A549 (cell line): ENCODE data around the gene ARHGDIB. TPM values are rescaled to one million over a fixed set of nuclear protein-coding genes. Genes with fewer than 3 reads are reported as not detected.

ENCODE experiments used
- ATAC-seq, 2 experiments: fragments of 200-7000 bp in 1 of 2; fragments of >200 bp in 1 of 2; cut with Nextera tagmentation in 1 of 2; cut with Tn5 transposase in 1 of 2; 3 replicates each; pipeline versions ENCODE4 v1.8.0 to v1.9.1; 2018 to 2020; ENCODE audit warnings: mild to moderate bottlenecking in 1 of 2, moderate library complexity in 1 of 2
- CTCF ChIA-PET: fragments of 300-600 bp; sonication (Branson Sonifier 250); formaldehyde crosslinking; extraction: SDS; loops from one replicate; lab custom pipeline; 2021; ENCODE audit warnings: antibody characterized with exemption, inconsistent platforms; lab: Yijun Ruan, JAX
- POLR2A ChIA-PET: fragments of 350-600 bp; formaldehyde crosslinking; extraction: SDS; loops from one replicate; lab custom pipeline; 2021; ENCODE audit warnings: antibody characterized with exemption, inconsistent platforms; lab: Yijun Ruan, JAX
- DNase-seq, 2 experiments: peaks; one replicate each; pipeline versions ENCODE4 v3.0.0 to v3.0.0-alpha.2; 2011 to 2016; ENCODE audit warnings: low read depth in 1 of 2, low spot score in 1 of 2
- FAIRE-seq: peaks from 2 replicates; lab custom pipeline; 2011; peaks lifted over from hg19 to GRCh38; lab: Jason Lieb, UNC
- H3K27ac ChIP-seq, 2 experiments: fragments of >200 bp; sonication (Bioruptor Twin); formaldehyde crosslinking; 3 replicates each; pipeline ENCODE4 v1.5.1; 2016 to 2017
- H3K4me1 ChIP-seq: fragments of >200 bp; sonication (Bioruptor Twin); formaldehyde crosslinking; 3 replicates; pipeline ENCODE4 v1.6.1; 2016
- H3K4me2 ChIP-seq: fragments of >200 bp; sonication (Bioruptor Twin); formaldehyde crosslinking; 3 replicates; pipeline ENCODE4 v1.6.1; 2016
- H3K4me3 ChIP-seq: fragments of >200 bp; sonication (Bioruptor Twin); formaldehyde crosslinking; 3 replicates; pipeline ENCODE4 v1.5.1; 2016
- H3K9me3 ChIP-seq: fragments of >200 bp; sonication (Bioruptor Twin); formaldehyde crosslinking; 3 replicates; pipeline ENCODE4 v1.6.1; 2016
- BHLHE40 ChIP-seq: IDR thresholded peaks from 2 replicates; pipeline ENCODE4 v1.6.1; 2012; ENCODE audit warnings: low read depth, low read length, inconsistent platforms
- CHD2 ChIP-seq: fragments of 150-350 bp; IDR thresholded peaks from 2 replicates; pipeline ENCODE4 v1.6.1; 2014; ENCODE audit warnings: low read length; ENCODE audit not compliant: partially characterized antibody
- EP300 ChIP-seq, 2 experiments: fragments of >200 bp; sonication (Bioruptor Twin); formaldehyde crosslinking; IDR thresholded peaks; 2 replicates in 1 of 2; 3 replicates in 1 of 2; pipeline ENCODE4 v1.6.1; 2016 to 2017
- ESRRA ChIP-seq: fragments of 150-350 bp; IDR thresholded peaks from 2 replicates; pipeline ENCODE4 v1.6.1; 2014; ENCODE audit warnings: mild to moderate bottlenecking, low read length, borderline replicate concordance
- HOXA7 ChIP-seq: fragments of 250-450 bp; sonication (Bioruptor Pico); IDR thresholded peaks from 2 replicates; pipeline ENCODE4 v1.5.0; 2020; ENCODE audit warnings: mild to moderate bottlenecking, moderate library complexity
- JUN ChIP-seq, 2 experiments: fragments of >200 bp; sonication (Bioruptor Twin); formaldehyde crosslinking; IDR thresholded peaks; 2 replicates in 1 of 2; 3 replicates in 1 of 2; pipeline ENCODE4 v1.6.1; 2016 to 2017
- JUNB ChIP-seq: fragments of >200 bp; sonication (Bioruptor Twin); formaldehyde crosslinking; IDR thresholded peaks from 2 replicates; pipeline ENCODE4 v1.6.1; 2016
- NFE2L2 ChIP-seq: fragments of 150-350 bp; conservative IDR thresholded peaks from 2 replicates; pipeline ENCODE4 v1.6.1; 2014; ENCODE audit warnings: low read length
- NPAS2 ChIP-seq: fragments of 250-450 bp; sonication (Bioruptor Pico); IDR thresholded peaks from 2 replicates; pipeline ENCODE4 v1.8.0; 2022; ENCODE audit warnings: mild to moderate bottlenecking, moderate library complexity, borderline replicate concordance
- PHF8 ChIP-seq: fragments of 200-600 bp; sonication (generic); IDR thresholded peaks from 2 replicates; pipeline ENCODE4 v1.6.1; 2016; ENCODE audit warnings: low read depth, mild to moderate bottlenecking, antibody characterized with exemption, moderate library complexity, borderline replicate concordance
- POLR2AphosphoS2 ChIP-seq: conservative IDR thresholded peaks from 2 replicates; pipeline ENCODE4 v1.6.1; 2012; ENCODE audit warnings: low read length, improper control_type of control experiment, inconsistent platforms
- RAD21 ChIP-seq, 2 experiments: fragments of >200 bp in 1 of 2; sonication (Bioruptor Twin) in 1 of 2; formaldehyde crosslinking in 1 of 2; IDR thresholded peaks in 1 of 2; conservative IDR thresholded peaks in 1 of 2; 2 replicates in 1 of 2; 3 replicates in 1 of 2; pipeline ENCODE4 v1.6.1; 2012 to 2018; ENCODE audit warnings: inconsistent platforms in 1 of 2
- RARB ChIP-seq: fragments of 250-450 bp; sonication (Bioruptor Pico); IDR thresholded peaks from 2 replicates; pipeline ENCODE4 v1.8.0; 2021; ENCODE audit warnings: mild to moderate bottlenecking, moderate library complexity
- RCOR1 ChIP-seq: fragments of 150-350 bp; IDR thresholded peaks from 2 replicates; pipeline ENCODE4 v1.6.1; 2014; ENCODE audit warnings: antibody characterized with exemption, low read length, low read depth
- SMC3 ChIP-seq: fragments of >200 bp; sonication (Bioruptor Twin); formaldehyde crosslinking; IDR thresholded peaks from 3 replicates; pipeline ENCODE4 v1.6.1; 2018; ENCODE audit warnings: inconsistent platforms
- SREBF2 ChIP-seq: fragments of 450-650 bp; IDR thresholded peaks from 2 replicates; pipeline ENCODE4 v1.6.1; 2014; ENCODE audit warnings: mild to moderate bottlenecking, moderate library complexity
- TFCP2L1 ChIP-seq: fragments of 250-450 bp; sonication (Bioruptor Pico); IDR thresholded peaks from 2 replicates; pipeline ENCODE4 v1.5.0; 2021; ENCODE audit warnings: mild to moderate bottlenecking
- ZC3H11A ChIP-seq: fragments of 450-650 bp; IDR thresholded peaks from 2 replicates; pipeline ENCODE4 v1.6.1; 2014; ENCODE audit warnings: antibody characterized with exemption, mild to moderate bottlenecking
- ZFP36 ChIP-seq: fragments of 450-650 bp; IDR thresholded peaks from 2 replicates; pipeline ENCODE4 v1.6.1; 2014; ENCODE audit warnings: borderline replicate concordance; ENCODE audit not compliant: partially characterized antibody
- ZNF302 ChIP-seq: fragments of 250-450 bp; sonication (Bioruptor Pico); IDR thresholded peaks from 2 replicates; pipeline ENCODE4 v1.9.0; 2021; ENCODE audit warnings: inconsistent platforms, mild to moderate bottlenecking, moderate library complexity
- WGBS: methylation state at CpG from one replicate; pipeline ENCODE4 v1.1.6; 2017; ENCODE audit errors: missing lambda C conversion rate; 5-methylcytosine and 5-hydroxymethylcytosine counted together
- polyA plus RNA-seq, 4 experiments: library from polyadenylated mRNA; depleted of rRNA in 3 of 4; stranded (reverse); fragments of >200 nt; fragmentation: RNase III in 1 of 4; extraction: RNeasy Plus Mini Kit Qiagen cat#74134 plus additional on column Dnase treatment in 1 of 4; gene quantifications; 2 replicates in 3 of 4; 3 replicates in 1 of 4; pipeline ENCODE4 v1.2.3, GENCODE V29; 2011 to 2017
- TF ChIP-seq, protein P1 (sequence below): fragments of 150-350 bp; IDR thresholded peaks from 2 replicates; pipeline ENCODE4 v1.6.1; 2014; ENCODE audit warnings: low read depth, mild to moderate bottlenecking, low read length
- TF ChIP-seq, protein P2 (sequence below): fragments of 450-650 bp; IDR thresholded peaks from 2 replicates; pipeline ENCODE4 v1.6.1; 2014; ENCODE audit warnings: antibody characterized with exemption
- TF ChIP-seq, protein P3 (sequence below): IDR thresholded peaks from 2 replicates; pipeline ENCODE4 v1.6.1; 2012; ENCODE audit warnings: low read depth, borderline replicate concordance
- TF ChIP-seq, protein P4 (sequence below): fragments of >200 bp; sonication (Bioruptor Twin); formaldehyde crosslinking; IDR thresholded peaks from 2 replicates; pipeline ENCODE4 v1.6.1; 2016

Gene ARHGDIB
- polyA plus RNA-seq, 2 of the 4 experiments (the other 2 are of a cell fraction) = 0.84 to 3.5 TPM

DNA sequence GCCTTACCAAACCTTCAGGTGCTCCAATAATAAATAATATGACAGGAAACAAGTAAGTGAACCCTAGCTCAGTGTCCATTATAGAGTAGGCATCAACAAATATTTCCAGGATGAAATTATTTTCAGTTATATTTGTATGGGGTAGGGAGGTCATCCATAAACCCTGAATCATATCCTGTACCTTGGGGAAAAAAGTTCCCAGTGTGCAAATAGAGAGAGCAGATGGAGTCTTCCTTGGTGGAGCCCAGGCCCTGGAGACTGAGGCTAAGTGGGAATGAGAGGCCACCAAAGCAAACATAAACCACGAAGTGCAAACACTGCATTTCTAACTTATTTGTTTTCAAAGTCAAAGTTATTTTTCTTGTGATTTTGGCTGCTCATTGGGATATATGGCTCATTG, 14.5 kb downstream of the ARHGDIB start:
- 0% methylated on average over 1 of the region's 1 CpG for WGBS
- TF ChIP-seq CHD2 = no peak
- no peak for TF ChIP-seq SMC3
- TF ChIP-seq, protein P1, sequence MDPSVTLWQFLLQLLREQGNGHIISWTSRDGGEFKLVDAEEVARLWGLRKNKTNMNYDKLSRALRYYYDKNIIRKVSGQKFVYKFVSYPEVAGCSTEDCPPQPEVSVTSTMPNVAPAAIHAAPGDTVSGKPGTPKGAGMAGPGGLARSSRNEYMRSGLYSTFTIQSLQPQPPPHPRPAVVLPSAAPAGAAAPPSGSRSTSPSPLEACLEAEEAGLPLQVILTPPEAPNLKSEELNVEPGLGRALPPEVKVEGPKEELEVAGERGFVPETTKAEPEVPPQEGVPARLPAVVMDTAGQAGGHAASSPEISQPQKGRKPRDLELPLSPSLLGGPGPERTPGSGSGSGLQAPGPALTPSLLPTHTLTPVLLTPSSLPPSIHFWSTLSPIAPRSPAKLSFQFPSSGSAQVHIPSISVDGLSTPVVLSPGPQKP = no peak
- TF ChIP-seq EP300 (IDR thresholded peaks at IDR 0.05) = no peak
- no peak for TF ChIP-seq RCOR1
- TF ChIP-seq, protein P2, sequence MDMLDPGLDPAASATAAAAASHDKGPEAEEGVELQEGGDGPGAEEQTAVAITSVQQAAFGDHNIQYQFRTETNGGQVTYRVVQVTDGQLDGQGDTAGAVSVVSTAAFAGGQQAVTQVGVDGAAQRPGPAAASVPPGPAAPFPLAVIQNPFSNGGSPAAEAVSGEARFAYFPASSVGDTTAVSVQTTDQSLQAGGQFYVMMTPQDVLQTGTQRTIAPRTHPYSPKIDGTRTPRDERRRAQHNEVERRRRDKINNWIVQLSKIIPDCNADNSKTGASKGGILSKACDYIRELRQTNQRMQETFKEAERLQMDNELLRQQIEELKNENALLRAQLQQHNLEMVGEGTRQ = no peak
- TF ChIP-seq ZNF302 (CRISPR knock-in tag) = no peak
- no peak for TF ChIP-seq JUNB
- TF ChIP-seq ZC3H11A = no peak
- no peak for TF ChIP-seq JUN (IDR thresholded peaks at IDR 0.05)
- TF ChIP-seq NFE2L2 = no peak
- no peak for TF ChIP-seq ZFP36
- TF ChIP-seq RARB = no peak
- TF ChIP-seq HOXA7 (CRISPR knock-in tag) = no peak
- TF ChIP-seq ESRRA = no peak
- TF ChIP-seq, protein P3, sequence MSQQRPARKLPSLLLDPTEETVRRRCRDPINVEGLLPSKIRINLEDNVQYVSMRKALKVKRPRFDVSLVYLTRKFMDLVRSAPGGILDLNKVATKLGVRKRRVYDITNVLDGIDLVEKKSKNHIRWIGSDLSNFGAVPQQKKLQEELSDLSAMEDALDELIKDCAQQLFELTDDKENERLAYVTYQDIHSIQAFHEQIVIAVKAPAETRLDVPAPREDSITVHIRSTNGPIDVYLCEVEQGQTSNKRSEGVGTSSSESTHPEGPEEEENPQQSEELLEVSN = no peak
- no peak for TF ChIP-seq RAD21 (conservative IDR thresholded peaks at IDR 0.05 in 1 of 2, IDR thresholded peaks at IDR 0.05 in 1 of 2)
- TF ChIP-seq, protein P4, sequence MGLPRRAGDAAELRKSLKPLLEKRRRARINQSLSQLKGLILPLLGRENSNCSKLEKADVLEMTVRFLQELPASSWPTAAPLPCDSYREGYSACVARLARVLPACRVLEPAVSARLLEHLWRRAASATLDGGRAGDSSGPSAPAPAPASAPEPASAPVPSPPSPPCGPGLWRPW = no peak
- peak overlapping the region; percentile 36; the same call in 2 of the 3 replicates for H3K4me2 ChIP-seq
- no peak for FAIRE-seq
- POLR2A ChIA-PET = no interaction called here
- H3K4me3 ChIP-seq = no peak overlapping the region
- CTCF ChIA-PET = no interaction called here
- peak in 1 of 2 experiments; percentile 26 for DNase-seq
- no peaks in the 10 kb centered on the region for H3K9me3 ChIP-seq
- ATAC-seq = peak in 1 of 2 experiments; percentile 47; a peak in 2 of 6 replicates
- H3K27ac ChIP-seq = no peak overlapping the region
- peaks cover 38% of the 10 kb centered on the region; the same call in 2 of the 3 replicates for H3K4me1 ChIP-seq

DNA sequence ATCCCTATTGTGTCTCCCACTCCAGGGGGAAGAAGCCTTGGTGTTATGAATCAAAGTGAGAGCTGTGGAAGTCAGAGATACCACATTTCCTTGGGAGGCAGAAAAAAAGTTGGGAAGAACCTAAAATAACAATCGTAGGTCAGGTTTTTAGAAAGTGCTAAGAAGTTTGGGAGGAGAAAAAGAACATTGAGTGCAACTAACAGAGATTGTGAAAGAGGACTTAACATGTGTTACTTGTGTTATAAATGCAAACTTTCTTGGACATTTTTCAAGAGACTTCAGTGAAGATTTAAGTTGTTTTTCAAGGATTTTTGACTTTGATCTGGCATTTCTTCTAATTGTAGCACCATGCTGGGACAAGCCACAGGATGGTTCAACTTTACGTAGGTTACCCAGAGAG, 15.2 kb downstream of the ARHGDIB start:
- ChIA-PET POLR2A (no interaction called here), CTCF (no interaction called here)
- FAIRE-seq (no peak), ATAC-seq (no peak), DNase-seq (no peak)
- WGBS = 82% methylated on average over 2 of the region's 2 CpGs
- Histone ChIP-seq H3K4me1 (peaks cover 31% of the 10 kb centered on the region; the same call in 2 of the 3 replicates), H3K27ac (no peak overlapping the region), H3K9me3 (no peaks in the 10 kb centered on the region), H3K4me3 (no peak overlapping the region), H3K4me2 (no peak overlapping the region)
- TF ChIP-seq SREBF2 (no peak), NPAS2 (CRISPR knock-in tag) (no peak), BHLHE40 (no peak), PHF8 (no peak), TFCP2L1 (CRISPR knock-in tag) (no peak), POLR2AphosphoS2 (no peak), RARB (no peak)
- TF ChIP-seq, protein P4 = no peak
